Measurements from ENCODE around the gene TMEM150C. TPM values are rescaled to one million over a fixed set of nuclear protein-coding genes. Genes with fewer than 3 reads are reported as not detected.

Gene TMEM150C
- total and polyA plus RNA-seq, 2 of the 4 experiments (the other 2 are of a cell fraction), result 0.10 to 0.36 TPM

DNA sequence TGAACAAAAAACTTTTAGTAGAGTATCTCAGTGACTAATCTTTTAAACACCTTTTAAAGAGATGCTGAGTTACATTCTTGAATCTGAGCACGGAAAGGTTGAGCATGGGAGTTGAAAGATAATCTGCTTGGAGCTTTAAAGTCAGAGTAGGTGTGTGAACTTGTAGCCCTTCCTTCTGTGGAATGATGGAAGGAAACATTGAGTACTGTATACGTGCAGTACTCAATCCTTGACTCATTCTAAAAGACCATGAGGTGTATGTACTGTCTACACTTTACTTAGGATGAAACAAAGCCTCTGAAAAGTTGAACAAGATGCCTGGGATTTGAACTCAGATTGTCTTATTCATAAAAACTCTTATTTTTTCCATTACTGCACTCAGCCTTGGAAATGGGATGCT is 128.0 kb downstream of the TMEM150C start:
- H3K4me3 ChIP-seq (ENCODE audit: insufficient read depth, low read depth, low read length), result no peak overlapping the region
- H3K23ac ChIP-seq (ENCODE audit: low read depth, low read length), result peak overlapping the region; percentile 46; the same call in 1 of the 2 replicates
- H3K4me2 ChIP-seq (ENCODE audit: low read depth, low read length), result no peak overlapping the region
- no peak overlapping the region for H4K8ac ChIP-seq (ENCODE audit: low read depth in 2 of 2, low read length in 2 of 2)
- peaks cover 3% of the 10 kb centered on the region for H3K4me1 ChIP-seq (ENCODE audit: control insufficient read depth, insufficient read depth, low read length)
- H3K27me3 ChIP-seq (ENCODE audit: control insufficient read depth, insufficient read depth, low read length), result no peaks in the 10 kb centered on the region
- peaks cover 42 to 75% of the 10 kb centered on the region in 2 experiments for H3K79me1 ChIP-seq (ENCODE audit: low read depth in 1 of 2, low read length in 2 of 2)
- ChIA-PET CTCF (no interaction called here), POLR2A (ENCODE audit: unreplicated experiment) (no interaction called here)
- WGBS, 2 experiments (ENCODE audit: extremely low coverage in 2 of 2, insufficient read length in 1 of 2), result no CpG with 5 or more reads among the region's 2 CpGs
- H2BK20ac ChIP-seq (ENCODE audit: low read depth, low read length), result no peak overlapping the region
- H3K9ac ChIP-seq (ENCODE audit: low read depth, low read length), result no peak overlapping the region
- BruUV-seq (replicated peaks), result no TSS peak
- ATAC-seq (ENCODE audit: low read depth) (no peak), DNase-seq (no peak)
- no peak overlapping the region for H3K4ac ChIP-seq (ENCODE audit: low read depth, low read length)
- no peak overlapping the region for H2BK5ac ChIP-seq (ENCODE audit: low read depth, low read length, poor library complexity, severe bottlenecking)
- no peak overlapping the region for H3K27ac ChIP-seq (ENCODE audit: insufficient read depth, low read length)
- no peak overlapping the region for H3K18ac ChIP-seq (ENCODE audit: low read depth, low read length)
- peaks cover 33% of the 10 kb centered on the region for H4K20me1 ChIP-seq (ENCODE audit: insufficient read depth, low read length)
- intact Hi-C loops (cut with micrococcal nuclease) (no loop called here), in situ Hi-C loops (cut with MboI; ENCODE audit: low sequenced_read_pairs) (loop anchor here (25.0 kb wide), 1 partner anchor 604 kb away; the partner anchor contains the start of gene COPS4), dilution Hi-C loops (cut with HindIII; ENCODE audit: low sequenced_read_pairs, unreplicated experiment) (no loop called here)
- no peaks in the 10 kb centered on the region for H3K36me3 ChIP-seq (ENCODE audit: control insufficient read depth, insufficient read depth, low read length)
- H4K5ac ChIP-seq (ENCODE audit: low read depth, low read length), result no peak overlapping the region
- TF ChIP-seq RCOR1 (IDR thresholded peaks at IDR 0.05; ENCODE audit: insufficient replicate concordance, low read length) (no peak), CEBPB (IDR thresholded peaks at IDR 0.05; ENCODE audit: low read depth, low read length) (no peak), MXI1 (IDR thresholded peaks at IDR 0.05; ENCODE audit: borderline replicate concordance, low read depth, low read length) (no peak), SMC3 (IDR thresholded peaks at IDR 0.05; ENCODE audit: low read depth, low read length) (no peak), MAFK (IDR thresholded peaks at IDR 0.05; ENCODE audit: low read depth, low read length) (no peak), FOS (IDR thresholded peaks at IDR 0.05; ENCODE audit: low read depth, low read length) (no peak), CHD1 (IDR thresholded peaks at IDR 0.05; ENCODE audit: low read depth, low read length) (no peak), RFX5 (IDR thresholded peaks at IDR 0.05; ENCODE audit: low read depth, low read length) (no peak), POLR2A (IDR thresholded peaks at IDR 0.05; ENCODE audit: low read depth, low read length) (no peak), BHLHE40 (IDR thresholded peaks at IDR 0.05; ENCODE audit: low read depth, low read length) (no peak), MAZ (IDR thresholded peaks at IDR 0.05; ENCODE audit: borderline replicate concordance, low read depth, low read length) (no peak), RAD21 (IDR thresholded peaks at IDR 0.05; ENCODE audit: low read length) (no peak)
- TF ChIP-seq, protein P1, sequence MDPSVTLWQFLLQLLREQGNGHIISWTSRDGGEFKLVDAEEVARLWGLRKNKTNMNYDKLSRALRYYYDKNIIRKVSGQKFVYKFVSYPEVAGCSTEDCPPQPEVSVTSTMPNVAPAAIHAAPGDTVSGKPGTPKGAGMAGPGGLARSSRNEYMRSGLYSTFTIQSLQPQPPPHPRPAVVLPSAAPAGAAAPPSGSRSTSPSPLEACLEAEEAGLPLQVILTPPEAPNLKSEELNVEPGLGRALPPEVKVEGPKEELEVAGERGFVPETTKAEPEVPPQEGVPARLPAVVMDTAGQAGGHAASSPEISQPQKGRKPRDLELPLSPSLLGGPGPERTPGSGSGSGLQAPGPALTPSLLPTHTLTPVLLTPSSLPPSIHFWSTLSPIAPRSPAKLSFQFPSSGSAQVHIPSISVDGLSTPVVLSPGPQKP (IDR thresholded peaks at IDR 0.05; ENCODE audit: borderline replicate concordance, low read depth, low read length), result no peak
- TF ChIP-seq, protein P2, sequence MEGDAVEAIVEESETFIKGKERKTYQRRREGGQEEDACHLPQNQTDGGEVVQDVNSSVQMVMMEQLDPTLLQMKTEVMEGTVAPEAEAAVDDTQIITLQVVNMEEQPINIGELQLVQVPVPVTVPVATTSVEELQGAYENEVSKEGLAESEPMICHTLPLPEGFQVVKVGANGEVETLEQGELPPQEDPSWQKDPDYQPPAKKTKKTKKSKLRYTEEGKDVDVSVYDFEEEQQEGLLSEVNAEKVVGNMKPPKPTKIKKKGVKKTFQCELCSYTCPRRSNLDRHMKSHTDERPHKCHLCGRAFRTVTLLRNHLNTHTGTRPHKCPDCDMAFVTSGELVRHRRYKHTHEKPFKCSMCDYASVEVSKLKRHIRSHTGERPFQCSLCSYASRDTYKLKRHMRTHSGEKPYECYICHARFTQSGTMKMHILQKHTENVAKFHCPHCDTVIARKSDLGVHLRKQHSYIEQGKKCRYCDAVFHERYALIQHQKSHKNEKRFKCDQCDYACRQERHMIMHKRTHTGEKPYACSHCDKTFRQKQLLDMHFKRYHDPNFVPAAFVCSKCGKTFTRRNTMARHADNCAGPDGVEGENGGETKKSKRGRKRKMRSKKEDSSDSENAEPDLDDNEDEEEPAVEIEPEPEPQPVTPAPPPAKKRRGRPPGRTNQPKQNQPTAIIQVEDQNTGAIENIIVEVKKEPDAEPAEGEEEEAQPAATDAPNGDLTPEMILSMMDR (conservative IDR thresholded peaks at IDR 0.05; ENCODE audit: low read depth, low read length), result no peak
- no peak overlapping the region for H4K91ac ChIP-seq (ENCODE audit: insufficient read depth, low read depth, low read length)
- no peak overlapping the region for H2AFZ ChIP-seq (replicated peaks; ENCODE audit: low read length, poor library complexity)
- H3K9me3 ChIP-seq (ENCODE audit: control insufficient read depth, insufficient read depth, low read length), result no peaks in the 10 kb centered on the region
- H3K14ac ChIP-seq (replicated peaks; ENCODE audit: low read depth, low read length), result no peak overlapping the region
- no peak overlapping the region for H2AK9ac ChIP-seq (replicated peaks; ENCODE audit: low read depth, low read length, poor library complexity)
- no peak overlapping the region for H2AK5ac ChIP-seq (ENCODE audit: low read depth, low read length)
- no peak overlapping the region for H2BK120ac ChIP-seq (ENCODE audit: low read depth, low read length)
- peaks cover 14% of the 10 kb centered on the region for H3K9me1 ChIP-seq (ENCODE audit: insufficient read depth, low read length)
- H2BK15ac ChIP-seq (ENCODE audit: low read depth, low read length), result no peak overlapping the region
- no peak overlapping the region for H3K56ac ChIP-seq (ENCODE audit: extremely low read depth, insufficient read depth, low read length)
